Kidney (tissue), 14 donors: Measurements from ENCODE around the gene KLF13. TPM values are rescaled to one million over a fixed set of nuclear protein-coding genes. Genes with fewer than 3 reads are reported as not detected.

Experiments used
- DNase-seq, 5 donors: peaks; one replicate each; pipeline ENCODE4 v3.0.0-alpha.2; 2013 to 2020
- FAIRE-seq: peaks from 2 replicates; lab custom pipeline; 2012; peaks lifted over from hg19 to GRCh38; lab: Jason Lieb, UNC
- H3K27ac ChIP-seq, 2 donors: one replicate each; pipeline ENCODE4 v1.7.0; 2013; ENCODE audit warnings: low read depth in 2 of 2, low read length in 2 of 2, inconsistent platforms in 1 of 2
- H3K27me3 ChIP-seq: one replicate; pipeline ENCODE4 v1.7.1; 2013; ENCODE audit warnings: low read length, inconsistent platforms; ENCODE audit not compliant: control insufficient read depth, insufficient read depth
- H3K36me3 ChIP-seq, 3 donors: one replicate each; pipeline versions ENCODE4 v1.7.0 to v1.7.1; 2013; ENCODE audit warnings: low read length in 3 of 3, control low read depth in 1 of 3, inconsistent platforms in 1 of 3; ENCODE audit not compliant: insufficient read depth in 3 of 3, control insufficient read depth in 2 of 3
- H3K4me1 ChIP-seq, 3 donors: one replicate each; pipeline versions ENCODE4 v1.7.0 to v1.7.1; 2013; ENCODE audit warnings: low read length in 3 of 3, inconsistent platforms in 1 of 3, low read depth in 1 of 3; ENCODE audit not compliant: control insufficient read depth in 2 of 3, insufficient read depth in 2 of 3
- H3K4me3 ChIP-seq, 3 donors: one replicate each; pipeline versions ENCODE4 v1.7.0 to v1.8.1; 2013; ENCODE audit warnings: low read length in 3 of 3, control low read depth in 1 of 3, inconsistent platforms in 1 of 3
- H3K9ac ChIP-seq, 3 donors: one replicate each; pipeline versions ENCODE4 v1.7.0 to v1.7.1; 2013; ENCODE audit warnings: low read length in 3 of 3, control low read depth in 1 of 3, inconsistent platforms in 1 of 3
- H3K9me3 ChIP-seq, 3 donors: one replicate each; pipeline versions ENCODE4 v1.7.0 to v1.7.1; 2013; ENCODE audit warnings: low read length in 3 of 3, control low read depth in 1 of 3, inconsistent platforms in 1 of 3; ENCODE audit not compliant: control insufficient read depth in 2 of 3, insufficient read depth in 1 of 3
- CTCF ChIP-seq: IDR thresholded peaks from 3 replicates; pipeline ENCODE4 v1.5.1; 2012; ENCODE audit warnings: mild to moderate bottlenecking, moderate library complexity, borderline replicate concordance; ENCODE audit not compliant: insufficient read depth; ENCODE audit errors: extremely low read depth
- intact Hi-C: fragments of 100-400 bp; cut with DNase I; formaldehyde crosslinking; loops from one replicate; pipeline ENCODE4 v1.11.1; 2022
- polyA plus RNA-seq: library from polyadenylated mRNA; stranded (reverse); fragments of 350-450 nt; fragmentation: Illumina TruSeq; extraction: RNeasy Lipid Tissue Mini Kit (QIAGEN cat#74804); gene quantifications from one replicate; pipeline ENCODE4 v1.2.3, GENCODE V29; 2014; ENCODE audit warnings: low read depth, low replicate concordance; ENCODE audit not compliant: insufficient read depth
- total RNA-seq: library from RNA; stranded (reverse); fragmentation: NEBNext Ultra II Directional; extraction: Animal tissue kit (Norgen Biotek cat#: 25700); gene quantifications from one replicate; pipeline ENCODE4 v1.2.1, GENCODE V29; 2021
- donor health status: control.
- donor health status: control.
- donor health status: control.
- donor health status: control.
- donor health status: control.
- donor health status: DM: yes; HTN: yes; CAD: no.
- donor health status: Normal renal cell carcinoma (clear cell type).

KLF13 gene
- total and polyA plus RNA-seq, 2 donors from 2014 or later = 55.5 to 123 TPM

GRCh38 chr15:31358163-31358562 is 31.5 kb downstream of the KLF13 start:
- intact Hi-C loops = loop anchor here (10.0 kb wide), 1 partner anchor 127 kb away; no protein-coding TSS in a partner anchor
- peaks cover 0 to 76% (median 63%) of the 10 kb centered on the region in 3 donors for H3K4me1 ChIP-seq
- no peaks in the 10 kb centered on the region for H3K27me3 ChIP-seq
- H3K36me3 ChIP-seq = peaks cover 0 to 3% (median 0%) of the 10 kb centered on the region in 3 donors
- H3K9me3 ChIP-seq = no peaks in the 10 kb centered on the region
- no peak overlapping the region for H3K9ac ChIP-seq
- H3K4me3 ChIP-seq = no peak overlapping the region
- H3K27ac ChIP-seq = no peak overlapping the region
- DNase-seq (no peak), FAIRE-seq (no peak)
- TF ChIP-seq CTCF = no peak

DNA sequence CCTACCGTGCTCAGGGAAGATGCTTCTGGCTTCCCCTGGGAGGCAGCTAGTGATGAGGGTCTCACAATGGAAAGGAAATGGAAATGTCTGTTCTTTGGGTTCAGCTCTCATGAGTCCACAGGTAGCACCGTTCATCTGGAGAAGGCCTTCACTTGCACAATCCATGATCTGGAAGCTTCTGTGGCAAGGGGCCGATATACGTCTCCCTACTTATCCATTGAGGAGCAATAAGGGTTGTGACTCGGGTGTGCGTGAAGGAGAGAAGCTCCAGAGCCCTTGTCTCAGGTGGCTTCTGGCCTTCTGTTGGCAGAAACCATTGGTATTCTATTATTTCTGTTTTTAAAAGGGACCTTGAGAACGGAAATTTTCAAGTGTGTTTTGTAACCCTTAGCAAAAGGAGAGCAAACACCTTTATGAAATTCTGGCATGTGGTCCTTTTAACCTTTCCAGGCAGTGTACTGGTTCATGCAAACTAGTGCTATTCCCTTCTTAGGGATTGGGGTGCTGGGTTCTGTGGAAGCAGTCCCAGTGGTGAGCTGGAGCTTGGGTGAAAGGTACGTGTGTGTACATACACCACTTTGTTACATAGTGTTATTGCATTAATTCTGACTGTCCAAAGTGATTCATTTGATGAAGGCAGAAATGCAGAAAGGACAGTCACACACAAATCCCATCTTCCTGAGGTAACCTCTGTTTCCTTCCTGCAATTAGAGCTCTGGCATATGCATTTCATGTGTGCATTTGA is 32.5 kb downstream of the KLF13 start:
- Histone ChIP-seq H3K9ac (no peak overlapping the region), H3K4me1 (peaks cover 0 to 67% (median 57%) of the 10 kb centered on the region in 3 donors), H3K27ac (no peak overlapping the region), H3K4me3 (no peak overlapping the region), H3K27me3 (no peaks in the 10 kb centered on the region), H3K9me3 (no peaks in the 10 kb centered on the region), H3K36me3 (peaks cover 0 to 3% (median 0%) of the 10 kb centered on the region in 3 donors)
- intact Hi-C loops = loop anchor here (10.0 kb wide), 1 partner anchor 126 kb away; no protein-coding TSS in a partner anchor
- no peak for TF ChIP-seq CTCF
- FAIRE-seq = no peak
- DNase-seq = no peak

- H3K36me3 ChIP-seq = peaks cover 0 to 3% (median 0%) of the 10 kb centered on the region in 3 donors
- H3K9me3 ChIP-seq = no peaks in the 10 kb centered on the region
- peaks cover 0 to 70% (median 58%) of the 10 kb centered on the region in 3 donors for H3K4me1 ChIP-seq
- no peak overlapping the region for H3K27ac ChIP-seq
- no peak for DNase-seq
- no peak for FAIRE-seq
- no peak overlapping the region for H3K9ac ChIP-seq
- no peak for TF ChIP-seq CTCF
- intact Hi-C loops = loop anchor here (10.0 kb wide), 1 partner anchor 125 kb away; no protein-coding TSS in a partner anchor
- H3K27me3 ChIP-seq = no peaks in the 10 kb centered on the region
- H3K4me3 ChIP-seq = no peak overlapping the region
Measured at GRCh38 chr15:31359702-31360111, 33.1 kb downstream of the KLF13 start.
